ENCODE measurements around the gene SCNN1B.

Gene SCNN1B

DNA sequence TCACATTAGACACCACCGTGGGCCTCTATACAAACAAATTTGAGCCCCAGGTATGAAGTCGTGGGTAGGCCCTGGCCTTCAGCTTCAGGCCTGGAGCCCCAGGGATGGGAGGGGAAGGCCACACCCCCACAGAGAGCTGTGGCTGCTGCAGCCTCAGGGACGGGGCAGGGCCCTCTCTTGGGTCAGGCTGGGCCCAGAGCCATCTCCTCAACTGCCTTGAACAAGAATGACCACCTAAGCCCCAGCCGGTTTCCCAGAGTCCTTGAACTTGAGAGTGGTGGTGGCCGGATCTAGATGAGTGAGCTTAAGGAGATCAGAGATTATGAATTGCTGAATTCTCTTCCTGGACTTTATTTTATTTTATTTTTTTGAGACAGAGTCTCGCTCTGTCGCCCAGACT lies 18.6 kb downstream of the SCNN1B start:
- no peak for DNase-seq (ENCODE audit: low read depth in 2 of 2)

DNA sequence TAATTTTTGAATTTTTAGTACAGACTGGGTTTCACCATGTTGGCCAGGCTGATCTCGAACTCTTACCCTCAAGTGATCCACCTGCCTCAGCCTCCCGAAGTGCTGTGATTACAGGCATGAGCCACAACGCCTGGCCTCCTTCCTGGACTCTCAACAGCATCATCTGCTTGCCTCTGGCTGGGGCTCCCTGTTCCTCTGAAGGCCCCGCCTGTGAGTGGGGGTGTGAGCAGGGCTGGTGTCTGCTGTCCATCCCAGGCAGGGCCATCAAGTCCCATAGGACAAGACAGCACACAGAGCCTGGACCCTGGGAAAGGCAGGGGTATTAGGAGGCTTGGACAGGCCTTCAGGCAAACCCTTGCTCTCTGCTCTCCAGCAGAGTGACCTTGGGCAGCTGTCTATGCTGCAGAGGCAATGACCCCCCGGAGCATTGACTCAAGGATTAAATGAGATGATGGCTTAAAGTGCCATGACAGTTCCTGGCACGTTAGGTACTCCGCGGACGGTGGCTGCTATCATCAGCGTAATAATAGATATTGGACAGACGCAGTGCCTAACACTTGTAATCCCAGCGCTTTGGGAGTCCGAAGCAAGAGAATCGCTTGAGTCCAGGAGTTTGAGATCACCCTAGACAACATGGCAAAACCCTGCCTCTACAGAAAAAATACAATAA lies 19.2 kb downstream of the SCNN1B start:
- DNase-seq (ENCODE audit: low read depth in 2 of 2): no peak

DNA sequence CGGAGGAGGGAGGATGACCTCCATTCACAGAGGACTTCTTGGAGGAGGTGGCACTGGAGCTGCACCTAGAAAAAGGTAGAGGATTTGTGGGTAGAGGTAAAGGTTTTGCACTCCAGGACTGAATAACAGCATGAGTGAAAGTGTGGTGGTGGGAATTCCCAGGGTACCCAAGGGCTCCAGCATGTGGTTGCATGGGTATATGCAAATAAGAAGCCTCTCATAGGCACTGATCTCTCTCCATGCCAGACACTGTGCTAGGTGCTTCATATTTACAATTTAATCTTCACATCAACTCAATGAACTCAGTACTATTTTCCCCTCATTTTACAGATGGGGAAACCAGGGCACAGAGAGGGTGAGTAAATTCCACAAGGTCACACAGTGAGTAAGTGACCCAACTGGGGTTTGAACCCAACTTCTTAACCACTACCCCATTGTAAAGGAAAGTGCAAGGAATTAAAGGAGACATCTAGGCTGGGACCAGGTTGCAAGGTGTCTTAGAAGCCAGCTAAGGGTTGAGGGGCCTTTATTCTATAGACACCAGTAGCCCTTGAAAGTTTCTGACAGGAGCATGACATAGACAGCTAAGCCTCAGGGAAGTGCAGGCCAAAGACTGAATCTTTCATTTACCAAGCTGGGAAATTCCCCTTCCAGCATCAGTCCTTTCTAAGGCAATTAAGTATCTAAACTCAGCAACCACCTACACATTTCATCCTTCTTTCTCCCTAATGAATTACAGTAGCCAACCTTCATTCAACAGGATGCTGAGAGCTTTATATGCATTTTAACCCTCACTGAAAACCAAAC lies 21.3 kb downstream of the SCNN1B start:
- no peak for DNase-seq (ENCODE audit: low read depth in 2 of 2)

DNA sequence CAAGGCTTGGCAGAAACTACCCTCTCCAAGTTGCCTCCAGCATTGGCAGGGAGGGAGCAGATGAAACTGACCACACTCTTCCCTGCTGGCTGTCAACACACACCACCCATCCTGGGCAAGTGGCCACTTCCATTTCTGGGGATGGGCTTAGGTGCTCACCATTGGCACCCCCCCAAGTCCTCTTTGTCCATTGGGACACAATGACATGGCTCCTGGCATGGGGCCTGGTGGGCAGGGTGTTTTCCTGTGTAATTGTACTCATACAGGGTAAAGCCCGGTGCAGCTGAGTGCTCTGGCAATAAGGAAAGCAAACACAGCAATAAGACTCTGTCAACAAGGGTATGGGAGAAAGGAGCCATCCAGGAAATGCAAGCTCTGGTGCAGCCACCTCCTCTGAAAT lies 22.6 kb downstream of the SCNN1B start:
- DNase-seq (ENCODE audit: low read depth in 2 of 2): no peak

DNA sequence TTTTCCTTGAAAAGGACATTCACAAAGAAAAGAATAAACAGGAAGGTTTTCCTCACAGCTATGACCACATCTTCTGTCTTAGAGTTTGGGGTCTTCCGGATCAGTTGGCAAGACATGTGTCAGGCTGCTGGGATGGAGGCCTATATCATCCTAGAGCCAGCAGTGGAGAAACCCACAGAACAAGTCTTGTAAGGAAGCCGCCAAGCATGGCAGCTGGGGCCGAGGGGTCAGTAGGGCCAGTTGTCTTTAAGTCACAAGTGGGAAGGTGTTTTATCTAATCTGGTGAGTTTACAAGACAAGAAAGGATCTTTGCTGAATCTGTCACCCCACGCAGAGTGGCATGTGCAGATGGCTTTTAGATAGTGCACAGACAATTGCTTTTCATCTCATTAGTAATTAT lies 25.7 kb downstream of the SCNN1B start:
- DNase-seq (ENCODE audit: low read depth in 2 of 2): no peak

DNA sequence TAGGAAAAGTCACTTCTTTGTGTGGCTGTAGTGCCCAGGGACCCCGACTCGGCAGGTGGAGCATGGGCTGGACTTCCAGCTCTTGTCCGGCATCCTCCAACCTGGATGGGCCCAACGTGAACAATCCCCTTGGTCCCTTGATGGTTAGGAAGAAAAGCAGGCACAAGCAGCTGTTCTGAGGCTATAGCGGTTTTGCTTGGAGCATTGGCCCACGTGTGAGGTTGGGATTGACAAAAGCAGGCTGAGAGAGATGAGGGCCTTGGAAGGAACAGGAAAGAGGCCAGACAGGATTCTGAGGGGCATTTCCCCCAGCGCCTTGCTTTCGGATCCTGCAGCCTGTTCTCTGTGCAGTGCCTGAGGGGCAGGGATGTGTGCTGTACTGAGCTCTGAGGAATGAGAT lies 28.1 kb downstream of the SCNN1B start:
- DNase-seq (ENCODE audit: low read depth in 2 of 2): no peak

DNA sequence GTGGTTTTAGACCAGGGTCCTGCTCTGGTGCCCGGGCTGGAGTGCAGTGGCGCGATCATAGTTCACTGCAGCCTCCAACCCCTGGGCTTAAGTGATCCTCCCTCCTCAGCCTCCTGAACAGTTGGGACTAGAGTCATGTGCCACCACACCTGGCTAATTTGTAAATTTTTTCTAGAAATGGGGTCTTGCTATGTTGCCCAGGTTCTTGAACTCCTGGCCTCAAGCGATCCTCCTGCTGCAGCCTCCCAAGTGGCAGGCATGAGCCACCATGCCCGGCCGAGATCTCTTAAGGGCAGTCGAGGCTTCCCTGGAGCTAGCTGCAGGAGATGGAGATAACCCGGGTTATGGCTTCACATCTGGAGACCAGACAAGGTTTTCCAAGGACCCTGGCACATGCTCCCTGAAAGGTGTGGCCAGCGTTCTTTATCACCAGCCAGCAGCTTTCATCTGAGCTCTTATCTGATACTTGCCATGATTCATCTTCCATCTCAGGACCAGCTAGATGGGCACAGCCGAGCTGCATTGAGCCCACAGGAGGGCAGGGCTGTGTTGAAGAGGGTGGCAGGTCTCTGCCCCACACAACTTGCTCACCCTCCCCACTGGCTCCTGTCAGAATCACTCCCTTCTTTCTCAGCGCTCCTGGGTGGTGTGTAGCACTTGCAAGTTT lies 28.6 kb downstream of the SCNN1B start:
- DNase-seq (ENCODE audit: low read depth in 2 of 2): no peak

DNA sequence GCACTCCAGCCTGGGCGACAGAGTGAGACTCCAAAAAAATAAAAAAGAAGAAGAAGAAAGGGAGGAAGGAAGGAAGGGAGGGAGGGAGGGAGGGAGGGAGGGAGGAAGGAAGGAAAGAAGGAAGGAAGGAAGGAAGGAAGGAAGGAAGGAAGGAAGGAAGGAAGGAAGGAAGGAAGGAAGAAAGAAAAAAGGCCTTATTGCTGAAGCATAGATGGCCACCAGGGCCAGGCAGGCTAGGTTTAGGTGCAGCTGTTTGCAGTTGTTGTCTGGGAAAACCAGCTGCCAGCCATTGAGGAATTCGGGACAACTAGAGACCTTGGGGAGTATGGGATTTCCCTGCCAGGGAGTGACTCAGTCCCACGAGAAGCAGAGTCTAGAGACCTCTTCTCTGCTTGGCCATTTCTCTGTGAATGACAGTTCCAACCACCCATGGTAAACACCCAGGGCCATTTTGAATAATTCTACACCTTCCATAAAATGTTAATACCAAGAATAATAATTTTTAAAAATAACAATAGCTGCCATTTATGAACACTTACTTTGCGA lies 31.0 kb downstream of the SCNN1B start:
- no peak for DNase-seq (ENCODE audit: low read depth in 2 of 2)

DNA sequence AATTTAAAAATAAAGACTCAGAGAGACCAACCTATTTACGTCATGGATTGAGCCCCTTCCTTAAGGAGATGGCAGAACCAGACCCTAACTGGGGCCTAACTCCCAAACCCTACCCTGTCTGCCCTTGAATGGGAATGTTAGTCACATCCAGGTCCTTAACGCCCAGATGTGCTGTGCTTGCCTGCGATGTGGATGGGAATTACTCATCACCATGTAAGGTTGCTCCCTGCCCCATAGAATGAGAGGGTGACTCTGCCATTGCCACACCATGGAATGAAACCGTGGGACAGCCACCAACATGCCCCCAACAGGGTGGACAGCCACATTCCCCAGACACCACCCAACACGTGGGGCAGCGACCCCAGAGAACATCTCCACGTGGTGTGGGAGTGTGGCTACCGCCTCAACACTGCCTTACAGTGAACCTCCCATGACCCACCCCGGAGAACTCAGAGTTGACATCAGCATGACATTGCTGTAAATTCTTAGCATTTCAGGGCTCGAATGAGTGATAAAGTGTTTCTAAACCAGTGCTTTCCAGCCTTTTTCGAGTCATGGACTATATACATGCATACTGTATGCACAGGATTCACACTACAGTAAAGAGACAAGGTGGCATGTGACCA lies 31.8 kb downstream of the SCNN1B start:
- no peak for DNase-seq (ENCODE audit: low read depth in 2 of 2)

DNA sequence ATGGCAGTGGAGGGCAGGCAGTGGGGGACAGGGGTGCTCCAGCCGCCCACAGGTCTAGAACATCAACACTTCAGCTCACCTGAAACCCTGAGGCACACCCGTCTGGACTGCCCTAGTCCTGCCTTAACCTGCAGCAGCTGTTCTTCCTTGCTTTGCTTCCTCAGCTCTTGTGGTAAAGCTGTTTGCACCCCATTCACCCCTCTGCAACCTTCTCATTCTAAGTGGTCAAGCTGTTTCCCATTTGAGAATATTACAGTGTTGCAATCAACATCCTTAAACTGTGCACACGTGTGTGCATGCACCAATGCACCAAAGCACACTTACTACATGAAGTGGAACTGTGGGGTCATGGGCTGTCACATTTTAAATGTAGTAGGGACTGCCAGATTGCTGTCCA lies 32.4 kb downstream of the SCNN1B start:
- DNase-seq (ENCODE audit: low read depth in 2 of 2): no peak

DNA sequence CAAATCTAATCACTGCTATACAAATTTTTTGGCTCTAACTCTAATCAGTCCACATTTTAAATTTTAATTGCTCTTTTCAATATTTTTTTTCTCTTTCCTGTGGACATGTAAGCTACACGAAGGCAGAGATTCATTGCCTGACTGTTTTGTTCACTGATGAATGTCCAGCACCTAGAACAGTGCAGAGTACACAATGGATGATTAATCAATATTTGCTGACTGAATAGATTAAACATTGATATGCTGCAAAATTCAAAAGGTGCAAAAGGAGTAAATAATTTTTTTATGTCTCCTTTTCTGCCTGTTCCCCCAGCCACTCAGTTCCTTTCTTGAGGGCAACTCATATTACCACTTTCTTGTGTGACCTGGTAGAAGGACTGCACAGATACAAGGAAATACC lies 32.8 kb downstream of the SCNN1B start:
- DNase-seq (ENCODE audit: low read depth in 2 of 2): no peak

DNA sequence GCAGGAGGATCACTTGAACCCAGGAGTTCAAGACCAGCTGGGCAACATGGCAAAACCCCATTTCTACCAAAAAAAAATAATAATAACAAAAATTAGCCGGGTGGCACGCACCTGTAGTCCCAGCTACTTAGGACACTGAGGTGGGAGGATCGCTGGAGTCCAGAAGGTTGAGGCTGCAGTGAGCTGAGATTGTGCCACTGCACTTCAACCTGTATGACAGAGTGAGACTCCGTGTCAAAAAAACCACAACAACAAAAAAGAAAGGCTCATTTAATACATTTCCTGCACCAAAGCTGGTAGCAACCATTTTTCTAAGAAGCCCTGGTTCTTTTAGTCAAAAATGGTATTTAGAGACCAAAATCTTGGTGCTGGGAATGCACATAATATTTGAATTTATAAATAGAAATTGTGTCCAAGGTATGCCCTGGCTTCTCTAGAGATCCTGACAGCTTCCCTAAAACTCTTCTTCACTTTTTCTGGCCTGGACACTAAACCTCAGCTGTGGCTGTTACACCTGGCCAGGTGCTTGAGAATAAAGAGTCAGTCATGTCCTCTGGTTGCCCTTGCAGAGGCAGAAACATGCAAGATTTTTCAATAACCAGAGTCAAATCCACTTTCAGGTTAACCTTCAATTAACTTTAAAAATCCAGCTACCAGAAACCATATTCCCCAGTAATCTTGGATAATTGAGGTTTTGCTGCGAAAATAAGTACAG lies 35.9 kb downstream of the SCNN1B start:
- no peak for DNase-seq (ENCODE audit: low read depth in 2 of 2)

DNA sequence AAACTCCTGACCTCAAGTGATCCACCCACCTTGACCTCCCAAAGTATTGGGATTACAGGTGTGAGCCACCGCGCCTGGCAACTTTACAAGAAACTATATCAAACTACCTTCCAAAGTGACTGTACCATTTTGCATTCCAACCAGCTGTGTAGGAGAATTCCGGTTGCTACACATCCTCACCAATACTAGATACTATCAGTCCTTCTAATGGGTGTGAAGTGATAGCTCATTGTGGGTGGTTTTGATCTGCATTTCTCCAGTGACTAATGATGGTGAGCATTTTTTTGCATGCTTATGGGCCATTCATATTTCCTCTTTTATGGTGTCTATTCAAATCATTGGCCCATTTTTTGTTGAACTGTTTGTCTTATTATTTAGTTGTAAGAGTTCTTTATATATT lies 37.7 kb downstream of the SCNN1B start:
- no peak for DNase-seq (ENCODE audit: low read depth in 2 of 2)

DNA sequence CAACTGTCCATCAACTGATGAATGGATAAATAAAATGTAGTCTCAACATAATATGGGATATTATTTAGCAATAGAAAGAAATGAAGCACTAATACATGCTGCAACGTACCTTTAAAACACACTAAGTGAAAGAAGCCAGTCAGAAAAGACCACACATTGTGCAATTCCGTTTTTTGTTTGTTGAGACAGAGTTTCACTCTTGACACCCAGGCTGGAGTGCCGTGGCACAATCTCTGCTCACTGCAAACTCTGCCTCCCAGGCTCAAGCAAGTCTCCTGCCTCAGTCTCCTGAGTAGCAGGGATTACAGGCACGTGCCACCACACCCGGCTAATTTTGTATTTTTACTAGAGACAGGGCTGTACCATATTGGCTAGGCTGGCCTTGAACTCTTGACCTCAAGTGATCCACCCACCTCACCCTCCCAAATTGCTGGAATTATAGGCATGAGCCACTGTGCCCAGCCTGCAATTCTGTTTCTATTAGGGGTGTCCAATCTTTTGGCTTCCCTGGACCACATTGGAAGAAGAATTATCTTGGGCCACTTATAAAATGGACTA lies 40.1 kb downstream of the SCNN1B start:
- no peak for DNase-seq (ENCODE audit: low read depth in 2 of 2)

DNA sequence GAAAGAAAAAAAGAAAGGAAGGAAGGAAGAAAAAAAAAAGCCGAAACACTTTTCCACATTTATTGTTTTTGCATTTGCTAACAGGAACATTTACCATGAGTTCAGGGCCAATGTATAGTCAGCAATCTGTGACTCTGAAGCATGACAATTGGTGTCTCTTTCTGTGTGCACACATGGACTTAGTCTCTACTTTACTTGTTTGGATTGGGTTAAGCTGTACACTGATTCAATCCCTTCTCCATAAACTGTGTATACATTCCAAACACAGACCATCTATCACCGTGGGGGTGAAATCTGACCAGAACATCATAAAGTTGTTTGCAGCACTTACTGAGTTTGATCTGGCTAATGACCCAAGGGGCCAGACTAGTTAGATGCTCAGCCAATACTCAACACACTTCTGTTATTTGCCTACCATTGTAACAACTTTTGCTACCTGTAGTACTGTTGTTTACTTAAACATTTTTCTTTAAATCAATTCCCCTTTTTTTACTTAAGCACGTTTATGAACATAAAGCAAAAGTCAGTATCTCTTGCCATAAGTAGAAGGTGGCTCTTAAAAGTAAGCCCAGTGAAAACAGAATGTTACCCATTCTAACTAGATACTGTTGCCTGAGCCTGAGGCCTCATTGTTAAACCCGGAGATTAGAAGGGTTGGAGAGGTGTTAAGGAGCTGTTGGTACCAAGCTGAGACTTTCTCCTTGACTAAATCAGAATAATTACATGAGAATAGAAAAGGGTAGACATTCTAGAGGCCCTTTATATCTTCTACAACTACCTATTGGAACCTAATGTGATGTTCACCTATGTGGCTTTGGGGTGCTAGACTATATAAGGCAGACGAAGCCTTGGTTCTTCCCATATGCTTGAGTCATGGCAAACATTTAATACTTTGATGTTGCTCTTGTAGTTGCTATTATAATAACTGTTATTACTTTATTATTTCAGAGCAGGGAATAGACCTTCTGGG lies 41.8 kb downstream of the SCNN1B start:
- DNase-seq (ENCODE audit: low read depth in 2 of 2): no peak

DNA sequence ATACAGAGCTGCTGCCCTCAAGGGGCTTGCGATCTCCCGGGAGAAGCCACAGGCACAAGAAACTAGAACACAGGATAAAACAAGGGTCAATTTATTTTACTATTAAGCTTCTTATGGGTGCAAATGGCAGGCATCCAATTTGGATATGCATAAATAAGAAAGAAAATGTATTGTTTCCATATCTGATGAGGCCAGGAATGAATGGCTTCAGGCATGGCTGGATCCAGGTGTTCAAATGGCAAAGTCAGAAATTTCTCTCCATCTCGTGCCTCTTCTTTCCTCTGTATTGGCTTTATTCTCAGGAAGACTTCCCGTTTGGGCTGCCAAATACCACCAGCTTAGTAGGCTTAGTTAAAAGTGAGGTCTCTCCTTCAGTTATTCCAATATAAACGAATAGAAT lies 43.1 kb downstream of the SCNN1B start:
- DNase-seq (ENCODE audit: low read depth in 2 of 2): no peak

DNA sequence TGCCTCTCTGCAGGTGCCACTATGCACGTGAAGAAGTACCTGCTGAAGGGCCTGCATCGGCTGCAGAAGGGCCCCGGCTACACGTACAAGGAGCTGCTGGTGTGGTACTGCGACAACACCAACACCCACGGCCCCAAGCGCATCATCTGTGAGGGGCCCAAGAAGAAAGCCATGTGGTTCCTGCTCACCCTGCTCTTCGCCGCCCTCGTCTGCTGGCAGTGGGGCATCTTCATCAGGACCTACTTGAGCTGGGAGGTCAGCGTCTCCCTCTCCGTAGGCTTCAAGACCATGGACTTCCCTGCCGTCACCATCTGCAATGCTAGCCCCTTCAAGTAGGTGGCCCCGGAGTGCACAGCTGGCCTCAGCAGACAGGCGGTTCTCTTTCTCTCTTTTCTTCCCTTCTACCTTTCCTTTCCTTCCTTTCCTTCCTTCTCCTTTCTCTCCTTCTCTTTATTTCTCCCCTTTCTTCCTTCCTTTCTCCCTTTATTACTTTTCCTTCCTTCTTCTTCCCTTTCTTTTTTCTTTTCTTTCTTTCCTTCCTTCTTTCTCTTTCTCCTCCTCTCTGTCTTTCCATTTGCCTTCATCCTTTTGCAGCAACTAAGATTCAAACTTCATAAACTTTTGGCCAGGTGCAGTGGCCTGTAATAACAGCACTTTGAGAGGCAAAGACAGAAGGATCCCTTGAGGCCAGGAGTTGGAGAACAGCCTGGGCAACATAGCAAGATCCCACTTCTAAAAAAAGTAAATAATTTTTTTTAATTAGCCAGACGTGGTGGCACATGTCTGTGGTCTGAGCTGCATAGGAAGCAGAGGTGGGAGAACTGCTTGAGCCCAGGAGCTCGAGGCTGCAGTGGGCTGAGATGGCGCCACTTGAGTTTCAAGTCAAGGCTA lies 46.7 kb downstream of the SCNN1B start:
- DNase-seq (ENCODE audit: low read depth in 2 of 2): no peak

DNA sequence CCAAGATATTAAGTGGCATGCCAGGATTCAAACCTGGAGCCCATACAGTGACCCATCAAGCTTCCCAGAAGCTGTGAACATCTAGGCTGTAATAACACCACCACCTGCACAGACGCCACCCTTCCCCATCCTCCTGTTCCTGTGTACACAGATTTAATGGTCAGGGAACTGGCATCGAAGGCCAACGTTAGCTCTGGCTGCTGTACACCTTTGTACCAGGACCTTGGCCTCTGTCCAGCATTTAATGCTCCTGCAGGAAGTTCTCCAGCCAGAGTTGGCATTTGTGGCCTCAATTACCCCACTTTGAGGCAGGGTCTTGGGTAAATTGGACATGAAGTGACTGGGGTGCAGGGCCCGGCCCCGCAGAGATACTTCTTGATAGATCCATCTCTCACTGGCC lies 49.3 kb downstream of the SCNN1B start:
- no peak for DNase-seq (ENCODE audit: low read depth in 2 of 2)

DNA sequence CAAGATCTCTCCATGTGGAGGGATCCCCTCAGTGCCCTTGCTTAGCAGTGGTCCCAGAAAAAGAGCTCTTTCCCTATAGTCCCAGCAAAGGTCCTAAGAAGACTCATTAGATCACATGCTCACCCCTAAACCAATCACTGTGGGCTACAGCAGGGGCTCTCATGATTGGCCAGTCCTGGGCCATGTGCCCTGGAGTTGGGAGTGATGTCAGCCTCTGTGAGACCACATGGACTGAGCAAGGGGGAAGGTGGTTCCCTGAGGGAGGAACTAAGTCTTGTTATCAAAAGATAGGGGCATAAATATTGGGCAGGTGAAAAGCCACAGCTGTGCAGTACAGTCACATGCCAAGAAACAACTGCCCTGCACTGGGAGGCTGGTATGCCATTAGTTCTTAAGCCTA lies 51.3 kb downstream of the SCNN1B start:
- DNase-seq (ENCODE audit: low read depth in 2 of 2): no peak
